Endothelial cell of umbilical vein (primary cell): ENCODE results near the gene ZNF91. TPM values are rescaled to one million over a fixed set of nuclear protein-coding genes. Genes with fewer than 3 reads are reported as not detected.

Experiments used
- BruUV-seq: library from RNA; stranded (reverse); fragments of 400-500 nt; replicated peaks from 2 replicates; lab custom pipeline; 2021; lab: Mats Ljungman, UMichigan
- CTCF ChIA-PET: fragments of 300-600, 350-600 bp; sonication (Branson Sonifier 250); formaldehyde crosslinking; loops from one replicate; lab custom pipeline; 2021; ENCODE audit warnings: antibody characterized with exemption, inconsistent platforms; lab: Charles Lee
- POLR2A ChIA-PET: fragments of 300-600, 350-600 bp; sonication (Branson Sonifier 250); formaldehyde crosslinking; loops from one replicate; lab custom pipeline; 2021; ENCODE audit warnings: antibody characterized with exemption, inconsistent platforms; lab: Charles Lee
- DNase-seq: peaks from one replicate; pipeline ENCODE4 v3.0.0-alpha.2; 2011; ENCODE audit warnings: low read depth, low spot score
- FAIRE-seq: peaks from 2 replicates; lab custom pipeline; 2011; peaks lifted over from hg19 to GRCh38; lab: Jason Lieb, UNC
- H2AFZ ChIP-seq: 2 replicates; pipeline ENCODE4 v1.6.0; 2012; ENCODE audit warnings: low read depth, low read length, control low read depth, inconsistent platforms
- H3K27ac ChIP-seq: 2 replicates; pipeline ENCODE4 v1.5.1; 2011; ENCODE audit warnings: low read depth, mild to moderate bottlenecking, control low read depth, low read length, moderate library complexity; ENCODE audit not compliant: insufficient read depth
- H3K27me3 ChIP-seq, 2 experiments: 2 replicates each; pipeline versions ENCODE4 v1.6.0 to v1.6.1; 2011; ENCODE audit warnings: low read length in 2 of 2, mixed read lengths in 1 of 2; ENCODE audit not compliant: control insufficient read depth in 2 of 2, insufficient read depth in 2 of 2
- H3K36me3 ChIP-seq, 2 experiments: 2 replicates in 1 of 2; 3 replicates in 1 of 2; pipeline ENCODE4 v1.5.1; 2011; ENCODE audit warnings: low read length in 2 of 2, mild to moderate bottlenecking in 1 of 2, moderate library complexity in 1 of 2; ENCODE audit not compliant: control insufficient read depth in 2 of 2, insufficient read depth in 2 of 2; ENCODE audit errors: extremely low read depth in 1 of 2
- H3K4me1 ChIP-seq: 3 replicates; pipeline ENCODE4 v1.5.1; 2011; ENCODE audit warnings: mild to moderate bottlenecking, low read length; ENCODE audit not compliant: control insufficient read depth, insufficient read depth; ENCODE audit errors: extremely low read depth
- H3K4me2 ChIP-seq: 2 replicates; pipeline ENCODE4 v1.6.1; 2011; ENCODE audit warnings: low read length, control low read depth, mixed read lengths; ENCODE audit not compliant: insufficient read depth
- H3K4me3 ChIP-seq, 3 experiments: fragments of 200-600 bp in 1 of 3; sonication (generic), shearing (Covaris generic) in 1 of 3; replicated peaks in 1 of 3; 2 replicates each; pipeline ENCODE4 v1.5.1; 2011 to 2016; ENCODE audit warnings: control low read depth in 3 of 3, low read length in 3 of 3, mild to moderate bottlenecking in 2 of 3, inconsistent platforms in 1 of 3, low read depth in 1 of 3, moderate library complexity in 1 of 3; ENCODE audit not compliant: insufficient read depth in 1 of 3
- H3K79me2 ChIP-seq: 2 replicates; pipeline ENCODE4 v1.6.0; 2012; ENCODE audit warnings: low read length, inconsistent platforms; ENCODE audit not compliant: control insufficient read depth, insufficient read depth
- H3K9ac ChIP-seq: replicated peaks from 2 replicates; pipeline ENCODE3; 2011; ENCODE audit warnings: low read length, control low read depth; ENCODE audit not compliant: insufficient read depth; ENCODE audit errors: extremely low read depth
- H3K9me1 ChIP-seq: replicated peaks from 3 replicates; pipeline ENCODE4 v1.6.0; 2011; ENCODE audit warnings: mild to moderate bottlenecking, low read length; ENCODE audit not compliant: control insufficient read depth, insufficient read depth; ENCODE audit errors: extremely low read depth
- H3K9me3 ChIP-seq: replicated peaks from 2 replicates; pipeline ENCODE4 v1.5.1; 2012; ENCODE audit warnings: low read length, inconsistent platforms; ENCODE audit not compliant: control insufficient read depth, insufficient read depth
- H4K20me1 ChIP-seq: replicated peaks from 2 replicates; pipeline ENCODE3; 2011; ENCODE audit warnings: mild to moderate bottlenecking, low read length; ENCODE audit not compliant: control insufficient read depth, insufficient read depth; ENCODE audit errors: extremely low read depth
- EZH2 ChIP-seq: IDR thresholded peaks from 2 replicates; pipeline ENCODE4 v1.6.1; 2012; ENCODE audit warnings: borderline replicate concordance, low read depth, mild to moderate bottlenecking, moderate library complexity, low read length, inconsistent platforms; ENCODE audit not compliant: severe bottlenecking
- FOS ChIP-seq: IDR thresholded peaks from 2 replicates; pipeline ENCODE4 v1.6.1; 2011; ENCODE audit warnings: mild to moderate bottlenecking, low read length, moderate library complexity, borderline replicate concordance; ENCODE audit not compliant: insufficient read depth
- GATA2 ChIP-seq: IDR thresholded peaks from 2 replicates; pipeline ENCODE4 v1.7.0; 2011; ENCODE audit warnings: low read depth, mild to moderate bottlenecking, moderate library complexity, mixed read lengths, low read length; ENCODE audit not compliant: insufficient read length, insufficient read depth
- JUN ChIP-seq: IDR thresholded peaks from 2 replicates; pipeline ENCODE4 v1.6.1; 2011; ENCODE audit warnings: borderline replicate concordance, low read depth; ENCODE audit not compliant: insufficient read length, insufficient read depth
- MYC ChIP-seq: IDR thresholded peaks from one replicate; pipeline ENCODE4 v1.6.1; 2011; ENCODE audit warnings: mild to moderate bottlenecking, low read depth, low read length
- POLR2A ChIP-seq: IDR thresholded peaks from 2 replicates; pipeline ENCODE4 v1.6.1; 2012; ENCODE audit warnings: low read depth, mild to moderate bottlenecking, control low read depth, low read length
- POLR2AphosphoS5 ChIP-seq: IDR thresholded peaks from 2 replicates; pipeline ENCODE4 v1.6.1; 2012; ENCODE audit warnings: low read depth, mild to moderate bottlenecking, control low read depth, low read length, moderate library complexity; ENCODE audit not compliant: insufficient read depth
- dilution Hi-C: fragments of 300-500 bp; cut with MboI; formaldehyde crosslinking; loops from one replicate; pipeline ENCODE4 v1.15.0; 2019; ENCODE audit warnings: low sequenced_read_pairs; ENCODE audit not compliant: extremely low pct_ligation_motif_present
- intact Hi-C: fragments of 100-400 bp; cut with micrococcal nuclease; formaldehyde crosslinking; loops from one replicate; pipeline ENCODE4 v1.10.0; 2022
- polyA plus RNA-seq, 4 experiments: library from polyadenylated mRNA; depleted of rRNA in 3 of 4; stranded (reverse) in 3 of 4; unstranded in 1 of 4; fragments of >200 nt; gene quantifications; 2 replicates each; pipeline versions ENCODE4 v1.2.1 to v1.2.3, GENCODE V29; 2011 to 2012; ENCODE audit warnings: missing spikeins in 1 of 4
- total RNA-seq: library from RNA; stranded (reverse); gene quantifications from 2 replicates; pipeline ENCODE4 v1.2.3, GENCODE V29; 2021
- TF ChIP-seq, protein P1 (sequence below), 2 donors: IDR thresholded peaks; 1 replicate in 1 of 2; 2 replicates in 1 of 2; pipeline ENCODE4 v1.5.1; 2011; ENCODE audit warnings: low read length in 2 of 2, mild to moderate bottlenecking in 2 of 2, moderate library complexity in 2 of 2, control low read depth in 1 of 2, inconsistent platforms in 1 of 2, low read depth in 1 of 2; ENCODE audit not compliant: insufficient read depth in 1 of 2; ENCODE audit errors: extremely low read depth in 1 of 2
- TF ChIP-seq, protein P2 (sequence below): IDR thresholded peaks from 2 replicates; pipeline ENCODE4 v1.6.1; 2011; ENCODE audit not compliant: insufficient read depth, insufficient read length

The ZNF91 gene
- total and polyA plus RNA-seq, 2 donors (not counting 3 experiments of a cell fraction or from before 2014, with no cell fraction given), result 9.6 to 17.0 TPM

DNA sequence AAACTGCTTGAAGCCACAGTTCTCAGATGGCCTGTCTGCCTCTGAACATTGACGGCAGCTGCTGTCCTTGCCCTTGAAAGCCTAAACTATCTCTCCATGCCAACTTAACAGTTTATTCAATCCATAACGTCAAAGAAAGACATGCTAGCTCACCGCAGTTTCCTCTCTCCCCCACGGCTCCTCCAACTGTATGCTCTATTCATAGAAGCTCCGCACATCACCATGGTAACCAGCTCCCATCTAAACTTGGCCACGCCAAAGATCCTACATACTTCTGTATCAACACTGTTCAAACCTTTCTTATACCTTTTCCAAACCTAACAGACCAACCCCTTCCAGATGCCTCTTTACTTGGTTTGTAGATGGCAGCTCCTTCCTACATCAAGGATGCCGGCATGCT lies 48.6 kb downstream of the ZNF91 start:
- Histone ChIP-seq H3K4me3 (no peak overlapping the region), H3K9me3 (peaks cover 10% of the 10 kb centered on the region), H4K20me1 (no peaks in the 10 kb centered on the region), H3K9me1 (no peaks in the 10 kb centered on the region), H3K4me2 (no peak overlapping the region), H3K27ac (no peak overlapping the region), H3K79me2 (peaks cover 2% of the 10 kb centered on the region), H3K4me1 (no peaks in the 10 kb centered on the region), H3K9ac (no peak overlapping the region), H2AFZ (no peak overlapping the region), H3K36me3 (no peaks in the 10 kb centered on the region), H3K27me3 (no peaks in the 10 kb centered on the region)
- CTCF ChIA-PET, result no interaction called here
- FAIRE-seq (no peak), DNase-seq (no peak)
- TF ChIP-seq POLR2AphosphoS5, result no peak
- no peak for TF ChIP-seq FOS
- no peak for TF ChIP-seq JUN
- TF ChIP-seq POLR2A, result no peak
- TF ChIP-seq, protein P1, sequence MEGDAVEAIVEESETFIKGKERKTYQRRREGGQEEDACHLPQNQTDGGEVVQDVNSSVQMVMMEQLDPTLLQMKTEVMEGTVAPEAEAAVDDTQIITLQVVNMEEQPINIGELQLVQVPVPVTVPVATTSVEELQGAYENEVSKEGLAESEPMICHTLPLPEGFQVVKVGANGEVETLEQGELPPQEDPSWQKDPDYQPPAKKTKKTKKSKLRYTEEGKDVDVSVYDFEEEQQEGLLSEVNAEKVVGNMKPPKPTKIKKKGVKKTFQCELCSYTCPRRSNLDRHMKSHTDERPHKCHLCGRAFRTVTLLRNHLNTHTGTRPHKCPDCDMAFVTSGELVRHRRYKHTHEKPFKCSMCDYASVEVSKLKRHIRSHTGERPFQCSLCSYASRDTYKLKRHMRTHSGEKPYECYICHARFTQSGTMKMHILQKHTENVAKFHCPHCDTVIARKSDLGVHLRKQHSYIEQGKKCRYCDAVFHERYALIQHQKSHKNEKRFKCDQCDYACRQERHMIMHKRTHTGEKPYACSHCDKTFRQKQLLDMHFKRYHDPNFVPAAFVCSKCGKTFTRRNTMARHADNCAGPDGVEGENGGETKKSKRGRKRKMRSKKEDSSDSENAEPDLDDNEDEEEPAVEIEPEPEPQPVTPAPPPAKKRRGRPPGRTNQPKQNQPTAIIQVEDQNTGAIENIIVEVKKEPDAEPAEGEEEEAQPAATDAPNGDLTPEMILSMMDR (IDR thresholded peaks at IDR 0.05; ENCODE audit: extremely low read depth in 1 of 2, insufficient read depth in 1 of 2, low read depth in 1 of 2, low read length in 2 of 2), result no peak
- TF ChIP-seq MYC, result no peak
- TF ChIP-seq, protein P2, sequence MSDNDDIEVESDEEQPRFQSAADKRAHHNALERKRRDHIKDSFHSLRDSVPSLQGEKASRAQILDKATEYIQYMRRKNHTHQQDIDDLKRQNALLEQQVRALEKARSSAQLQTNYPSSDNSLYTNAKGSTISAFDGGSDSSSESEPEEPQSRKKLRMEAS, result no peak
- TF ChIP-seq EZH2, result no peak
- TF ChIP-seq GATA2, result no peak
- dilution Hi-C loops, result no loop called here
- POLR2A ChIA-PET, result no interaction called here
- intact Hi-C loops, result no loop called here
- no TSS peak for BruUV-seq
